ENCODE data around the gene IL1RAPL1. TPM values are rescaled to one million over a fixed set of nuclear protein-coding genes. Genes with fewer than 3 reads are reported as not detected.

Gene IL1RAPL1
- total RNA-seq, 1 experiment from 2014 or later, result not detected

GRCh38 chrX:29690061-29690460, 1102.8 kb downstream of the IL1RAPL1 start:
- no peak for TF ChIP-seq CTCF (IDR thresholded peaks at IDR 0.05; ENCODE audit: unreplicated experiment)
- H3K27me3 Mint-ChIP-seq (ENCODE audit: insufficient read depth, unreplicated experiment), result peaks cover 56% of the 10 kb centered on the region
- POLR2A ChIA-PET, result no interaction called here
- no peak for DNase-seq (ENCODE audit: unreplicated experiment)
- no peaks in the 10 kb centered on the region for H3K36me3 Mint-ChIP-seq (ENCODE audit: insufficient read depth, unreplicated experiment)
- intact Hi-C loops (cut with micrococcal nuclease), result no loop called here
- CTCF ChIA-PET, result no interaction called here
- H3K4me3 Mint-ChIP-seq (ENCODE audit: unreplicated experiment), result no peak overlapping the region
- no peak overlapping the region for H3K27ac Mint-ChIP-seq (ENCODE audit: low read depth, unreplicated experiment)
- H3K4me1 Mint-ChIP-seq (ENCODE audit: insufficient read depth, unreplicated experiment), result no peaks in the 10 kb centered on the region
- BruUV-seq (replicated peaks), result no TSS peak
- H3K9me3 Mint-ChIP-seq (ENCODE audit: unreplicated experiment), result no peaks in the 10 kb centered on the region

- no peak for TF ChIP-seq CTCF (IDR thresholded peaks at IDR 0.05; ENCODE audit: unreplicated experiment)
- DNase-seq (ENCODE audit: unreplicated experiment), result no peak
- H3K27ac Mint-ChIP-seq (ENCODE audit: low read depth, unreplicated experiment), result no peak overlapping the region
- H3K4me1 Mint-ChIP-seq (ENCODE audit: insufficient read depth, unreplicated experiment), result no peaks in the 10 kb centered on the region
- BruUV-seq (replicated peaks), result no TSS peak
- peaks cover 62% of the 10 kb centered on the region for H3K27me3 Mint-ChIP-seq (ENCODE audit: insufficient read depth, unreplicated experiment)
- ChIA-PET CTCF (interaction anchor here (0.5 kb wide), 1 partner anchor 11 kb away, joined by 4 read pairs; no protein-coding TSS in a partner anchor), POLR2A (no interaction called here)
- H3K36me3 Mint-ChIP-seq (ENCODE audit: insufficient read depth, unreplicated experiment), result no peaks in the 10 kb centered on the region
- no peaks in the 10 kb centered on the region for H3K9me3 Mint-ChIP-seq (ENCODE audit: unreplicated experiment)
- H3K4me3 Mint-ChIP-seq (ENCODE audit: unreplicated experiment), result no peak overlapping the region
- intact Hi-C loops (cut with micrococcal nuclease), result no loop called here
These were observed 1103.8 kb downstream of the IL1RAPL1 start for GRCh38 chrX:29691044-29691443.

GRCh38 chrX:29693912-29694311, 1106.7 kb downstream of the IL1RAPL1 start:
- H3K27ac Mint-ChIP-seq (ENCODE audit: low read depth, unreplicated experiment), result no peak overlapping the region
- peaks cover 71% of the 10 kb centered on the region for H3K27me3 Mint-ChIP-seq (ENCODE audit: insufficient read depth, unreplicated experiment)
- POLR2A ChIA-PET, result no interaction called here
- no peaks in the 10 kb centered on the region for H3K36me3 Mint-ChIP-seq (ENCODE audit: insufficient read depth, unreplicated experiment)
- no TSS peak for BruUV-seq (replicated peaks)
- intact Hi-C loops (cut with micrococcal nuclease), result no loop called here
- H3K4me1 Mint-ChIP-seq (ENCODE audit: insufficient read depth, unreplicated experiment), result no peaks in the 10 kb centered on the region
- CTCF ChIA-PET, result no interaction called here
- no peak for TF ChIP-seq CTCF (IDR thresholded peaks at IDR 0.05; ENCODE audit: unreplicated experiment)
- no peak for DNase-seq (ENCODE audit: unreplicated experiment)
- no peaks in the 10 kb centered on the region for H3K9me3 Mint-ChIP-seq (ENCODE audit: unreplicated experiment)
- H3K4me3 Mint-ChIP-seq (ENCODE audit: unreplicated experiment), result no peak overlapping the region

- H3K27ac Mint-ChIP-seq (ENCODE audit: low read depth, unreplicated experiment), result no peak overlapping the region
- no peaks in the 10 kb centered on the region for H3K4me1 Mint-ChIP-seq (ENCODE audit: insufficient read depth, unreplicated experiment)
- ChIA-PET POLR2A (interaction anchor here (0.7 kb wide), 1 partner anchor 117 kb away, joined by 3 read pairs; no protein-coding TSS in a partner anchor), CTCF (no interaction called here)
- no peak overlapping the region for H3K4me3 Mint-ChIP-seq (ENCODE audit: unreplicated experiment)
- BruUV-seq (replicated peaks), result no TSS peak
- intact Hi-C loops (cut with micrococcal nuclease), result no loop called here
- DNase-seq (ENCODE audit: unreplicated experiment), result no peak
- no peak for TF ChIP-seq CTCF (IDR thresholded peaks at IDR 0.05; ENCODE audit: unreplicated experiment)
- peaks cover 8% of the 10 kb centered on the region for H3K9me3 Mint-ChIP-seq (ENCODE audit: unreplicated experiment)
- H3K36me3 Mint-ChIP-seq (ENCODE audit: insufficient read depth, unreplicated experiment), result no peaks in the 10 kb centered on the region
- peaks cover 42% of the 10 kb centered on the region for H3K27me3 Mint-ChIP-seq (ENCODE audit: insufficient read depth, unreplicated experiment)
These were observed 1112.0 kb downstream of the IL1RAPL1 start for GRCh38 chrX:29699239-29699638.

All from MCF 10A (cell line).